Fibroblast of pulmonary artery (primary cell): Measurements from ENCODE around the gene ABCB10.

Experiments used
- DNase-seq: peaks from one replicate; pipeline ENCODE4 v3.0.0-alpha.2; 2010; ENCODE audit warnings: low read depth
- H3K4me3 ChIP-seq: replicated peaks from 2 replicates; pipeline ENCODE4 v1.5.1; 2011; ENCODE audit warnings: low read depth, mild to moderate bottlenecking, control low read depth, low read length, moderate library complexity
- CTCF ChIP-seq: IDR thresholded peaks from 2 replicates; pipeline ENCODE4 v1.5.1; 2011; ENCODE audit warnings: mild to moderate bottlenecking, control low read depth, low read length, inconsistent platforms; ENCODE audit errors: missing control alignments

Gene ABCB10

GRCh38 chr1:229552732-229553131 lies 5.8 kb downstream of the ABCB10 start:
- no peak for TF ChIP-seq CTCF
- H3K4me3 ChIP-seq = no peak overlapping the region
- no peak for DNase-seq

- no peak for TF ChIP-seq CTCF
- DNase-seq = no peak
- no peak overlapping the region for H3K4me3 ChIP-seq
These were observed 7.5 kb downstream of the ABCB10 start for GRCh38 chr1:229550812-229551567.

- DNase-seq = no peak
- no peak for TF ChIP-seq CTCF
- H3K4me3 ChIP-seq = no peak overlapping the region
These were observed 11.0 kb downstream of the ABCB10 start for GRCh38 chr1:229547542-229547941.

GRCh38 chr1:229544587-229544986 lies 13.9 kb downstream of the ABCB10 start:
- no peak overlapping the region for H3K4me3 ChIP-seq
- TF ChIP-seq CTCF = no peak
- DNase-seq = no peak

- DNase-seq = no peak
- H3K4me3 ChIP-seq = no peak overlapping the region
- no peak for TF ChIP-seq CTCF
These were observed 18.5 kb downstream of the ABCB10 start for GRCh38 chr1:229539863-229540506.

- TF ChIP-seq CTCF = no peak
- no peak for DNase-seq
- no peak overlapping the region for H3K4me3 ChIP-seq
These were observed 19.6 kb downstream of the ABCB10 start for GRCh38 chr1:229538945-229539344.
